CMK (cell line): Measurements from ENCODE around the gene PCNT.

Experiments
- DNase-seq: peaks from one replicate; pipeline ENCODE4 v3.0.0-alpha.2; 2010; ENCODE audit warnings: low read depth

Gene PCNT

DNA sequence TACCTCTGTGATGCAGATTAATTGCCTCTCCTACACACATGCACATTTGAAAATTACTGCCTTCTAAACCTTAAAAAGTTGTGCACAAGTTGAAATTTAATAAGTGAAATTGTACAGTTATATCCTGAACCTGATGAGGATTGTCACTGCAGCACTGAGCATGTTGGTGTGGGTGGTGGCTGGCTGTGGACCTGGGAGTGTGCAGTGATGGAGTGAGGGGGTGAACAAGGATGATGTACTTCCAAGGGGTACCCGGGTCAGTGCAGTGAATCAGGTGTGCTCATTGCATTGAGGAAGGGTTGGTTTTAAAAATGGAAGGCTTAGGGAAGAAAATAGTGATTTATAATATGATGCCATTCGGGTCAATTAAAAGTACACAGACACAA is 158.9 kb downstream of the PCNT start:
- no peak for DNase-seq

DNA sequence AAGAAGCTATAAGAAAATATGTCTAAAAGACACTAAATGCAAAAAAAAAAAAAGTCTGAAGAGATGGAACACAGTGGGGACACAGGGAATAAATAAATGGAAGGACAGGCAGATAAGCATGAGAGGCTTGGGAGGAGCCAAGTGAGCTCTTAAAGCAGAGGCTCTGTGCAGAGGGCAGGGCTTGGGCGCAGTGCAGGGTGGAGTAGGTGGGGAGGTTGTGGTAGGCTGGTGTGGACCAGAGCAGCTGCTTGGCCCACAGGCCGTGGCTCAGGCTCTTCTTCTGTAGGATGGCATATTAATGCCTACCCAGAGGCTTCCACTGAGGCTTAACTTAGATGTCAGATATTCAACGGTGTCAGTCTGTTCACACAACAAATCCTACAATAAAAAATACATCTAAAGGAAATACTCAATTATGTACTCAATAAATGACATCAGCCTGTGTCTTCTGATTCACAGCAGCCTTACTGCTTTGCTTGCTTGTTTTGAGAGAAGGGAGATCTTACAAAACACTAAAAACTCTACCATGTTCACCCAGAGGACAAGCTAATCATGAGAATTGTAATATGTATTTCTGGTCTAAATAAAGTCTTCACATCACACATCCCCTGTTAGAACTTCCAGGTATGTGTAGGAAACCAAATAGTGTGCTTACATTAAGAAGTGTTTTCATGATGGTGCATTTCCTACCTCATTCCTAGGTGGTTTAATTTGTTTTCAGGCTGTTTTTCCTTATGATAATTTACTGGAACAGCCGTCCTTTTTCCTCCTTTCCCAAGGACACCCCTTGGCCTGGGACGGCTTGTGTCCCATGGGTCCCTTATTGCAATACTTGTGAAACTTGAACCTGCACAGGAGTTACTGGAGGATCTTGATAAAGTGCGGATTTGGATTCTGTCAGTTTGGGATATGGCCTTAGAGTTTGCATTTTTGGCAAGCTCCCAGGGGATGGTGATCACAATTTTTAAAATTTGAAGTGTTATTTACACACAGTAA is 159.6 kb downstream of the PCNT start:
- DNase-seq: no peak

DNA sequence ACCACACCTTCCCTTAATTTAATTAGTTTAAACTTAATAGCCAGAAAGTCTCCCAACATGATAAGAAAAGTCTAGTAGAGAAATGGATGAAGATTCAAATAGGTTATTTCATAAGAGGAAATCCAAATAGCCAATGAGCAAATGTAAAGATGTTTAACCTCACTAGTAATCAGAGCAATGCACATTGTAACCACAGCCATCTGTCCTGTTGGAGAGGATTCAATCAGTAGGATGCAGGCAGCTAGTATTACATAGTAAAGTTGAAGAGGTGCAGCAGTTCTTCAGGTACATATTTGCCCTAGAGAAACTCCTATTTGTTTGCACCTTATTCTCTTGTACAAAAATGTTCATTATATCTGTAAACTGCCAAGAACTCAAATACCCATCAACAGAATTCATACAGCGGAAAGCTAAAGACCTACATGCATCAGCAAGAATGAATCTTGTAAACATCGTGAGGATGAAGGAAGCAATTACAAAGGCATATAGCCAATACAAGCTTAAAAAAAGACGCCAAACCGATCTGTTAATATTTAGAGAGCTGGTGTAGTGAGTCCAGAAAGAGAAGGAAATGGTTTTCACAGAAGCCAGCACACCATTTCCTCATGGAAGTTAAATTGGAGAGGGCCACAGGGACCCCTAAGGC is 162.6 kb downstream of the PCNT start:
- DNase-seq: no peak

DNA sequence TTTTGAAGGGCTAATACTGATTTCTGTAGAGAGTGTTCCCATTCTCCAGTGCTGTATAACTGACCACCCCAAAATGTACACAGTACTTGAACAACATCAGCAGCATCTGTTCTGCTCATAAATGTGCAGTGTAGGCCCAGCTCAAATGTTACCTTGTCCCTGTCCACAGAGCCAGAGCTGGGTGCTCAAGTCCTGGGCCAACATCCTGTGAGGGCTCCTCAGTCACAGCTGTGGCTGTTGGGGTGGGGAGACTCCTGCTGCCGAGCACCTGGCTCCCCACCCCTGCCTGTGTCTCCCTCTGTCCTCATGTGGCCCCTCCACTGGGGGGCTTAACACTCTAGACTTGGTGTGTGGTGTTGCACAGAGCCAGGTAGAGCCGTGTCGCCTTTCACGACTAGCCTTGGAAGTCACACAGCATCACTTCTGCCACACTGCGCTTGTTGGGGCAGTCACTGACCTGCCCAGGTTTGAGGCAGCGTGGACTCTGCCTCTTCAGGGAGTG is 165.3 kb downstream of the PCNT start:
- DNase-seq: no peak

DNA sequence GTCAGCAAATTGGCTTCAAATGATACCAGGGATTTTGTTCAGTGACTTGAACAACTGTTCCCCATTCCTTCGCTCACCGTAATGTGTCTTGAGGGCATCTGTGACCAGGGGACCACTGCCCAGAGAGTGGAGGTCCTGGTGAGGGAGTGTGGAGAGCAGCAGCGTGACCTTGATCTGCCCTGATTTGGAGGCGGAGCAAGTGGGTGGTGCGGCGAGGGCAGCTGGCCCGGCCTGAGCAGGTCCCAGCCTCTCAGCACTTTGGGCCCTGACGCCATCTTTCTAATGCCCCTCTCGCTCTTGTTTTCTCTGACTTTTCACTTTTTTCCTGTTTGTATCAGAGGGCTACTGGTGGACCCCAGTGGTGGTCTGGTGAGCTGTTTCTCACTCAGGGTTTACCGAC is 165.8 kb downstream of the PCNT start:
- DNase-seq: no peak

DNA sequence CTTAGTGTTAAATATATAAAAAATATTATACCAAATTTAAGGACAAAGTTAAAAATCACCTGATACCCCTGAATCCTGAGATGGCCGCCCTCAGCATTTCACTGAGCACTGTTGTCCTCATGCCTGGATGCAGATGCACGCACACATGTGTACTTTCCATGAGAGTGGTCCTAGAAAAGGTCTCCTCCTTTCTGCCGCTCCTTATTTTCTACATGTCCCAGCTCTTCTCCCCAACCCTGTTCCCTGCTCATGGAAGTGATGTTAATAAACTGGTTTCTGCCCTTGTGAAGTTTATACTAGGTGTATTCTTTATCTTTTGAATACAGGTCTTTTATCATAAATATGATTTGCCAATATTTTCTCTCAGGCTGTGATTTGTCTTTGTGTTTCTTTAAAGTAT is 167.6 kb downstream of the PCNT start:
- DNase-seq: no peak

DNA sequence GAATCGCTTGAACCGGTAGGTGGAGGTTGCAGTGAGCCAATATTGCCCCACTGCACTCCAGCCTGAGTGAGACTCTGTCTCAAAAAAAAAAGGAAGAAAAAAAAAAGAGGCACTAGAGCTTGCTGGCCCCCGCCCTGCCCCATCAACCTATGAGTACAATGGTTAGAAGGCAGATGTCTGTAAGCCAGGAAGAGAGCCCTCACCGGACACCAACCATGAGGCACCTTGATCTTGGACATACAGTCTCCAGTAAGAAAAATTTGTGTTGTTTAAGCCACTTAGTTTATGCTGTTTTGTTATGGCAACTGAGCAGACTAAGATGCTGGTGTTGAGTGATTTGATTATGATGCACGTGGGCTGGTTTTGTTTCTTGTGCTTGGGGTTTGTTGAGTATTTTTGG is 168.9 kb downstream of the PCNT start:
- DNase-seq: no peak

DNA sequence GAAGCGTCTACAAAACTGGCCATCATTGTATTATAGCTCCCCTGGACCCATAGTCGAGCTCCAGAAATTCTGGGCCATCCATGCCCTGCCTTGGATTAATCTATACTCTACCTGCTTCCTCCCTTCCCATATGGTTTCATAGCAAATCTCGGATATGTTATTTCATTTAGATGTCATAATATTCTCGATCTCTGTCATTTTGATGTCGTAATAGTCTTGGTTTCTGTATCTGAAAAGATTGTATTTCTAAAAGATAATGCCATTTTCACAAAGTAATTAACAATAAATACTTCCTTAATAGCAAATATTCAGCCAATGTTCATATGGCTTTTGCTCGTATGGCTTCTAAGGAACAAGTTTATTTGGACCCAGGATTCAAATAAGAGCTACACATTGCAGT is 169.9 kb downstream of the PCNT start:
- DNase-seq: no peak
